CD4-positive, alpha-beta T cell treated with Interferon alpha-2 for 1 hour (primary cell): Measurements from ENCODE around the gene MAP4K5.

Experiments
- DNase-seq, 2 donors: peaks; one replicate each; pipeline ENCODE4 v3.0.0-alpha.2; 2020 to 2022

The MAP4K5 gene

DNA sequence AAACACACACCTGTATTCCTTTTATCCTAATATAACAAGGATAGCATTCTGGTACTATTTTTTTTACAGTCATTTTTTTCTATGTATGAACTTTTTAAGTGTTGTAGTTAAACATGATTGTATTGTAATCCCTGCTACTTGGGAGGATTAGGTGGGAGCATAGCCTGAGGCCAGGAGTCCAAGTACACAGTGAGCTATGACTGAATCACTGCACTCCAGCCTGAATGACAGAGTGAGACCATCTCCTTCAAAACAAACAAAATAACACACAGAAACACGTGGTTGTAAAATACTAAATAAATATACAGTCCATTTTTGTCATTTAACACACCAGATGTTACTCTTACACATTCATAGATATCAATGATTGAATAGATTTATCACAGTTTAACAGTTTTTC is 56.9 kb downstream of the MAP4K5 start:
- DNase-seq: no peak

- no peak for DNase-seq
Measured at GRCh38 chr14:50471838-50472465, 60.4 kb downstream of the MAP4K5 start.

DNA sequence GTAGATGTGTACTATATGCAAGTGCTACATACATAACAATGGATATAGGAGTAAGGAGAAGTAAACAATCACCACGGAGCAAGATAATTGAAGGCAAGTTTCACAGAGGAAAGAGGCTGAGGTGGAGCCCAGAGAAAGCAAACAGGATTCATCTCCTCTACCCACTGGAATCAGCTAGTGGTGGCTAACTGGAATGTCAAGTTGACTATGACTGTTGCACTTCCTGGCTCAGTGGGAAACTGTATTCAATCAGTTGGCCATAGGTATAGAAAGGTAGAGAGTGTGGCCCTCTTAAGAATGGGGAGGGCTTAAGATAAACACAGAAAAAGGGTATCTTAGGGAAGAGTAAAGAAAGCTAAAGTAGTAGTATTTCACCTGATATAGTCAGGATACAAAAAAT is 62.4 kb downstream of the MAP4K5 start:
- no peak for DNase-seq

GRCh38 chr14:50462111-50462510 is 70.3 kb downstream of the MAP4K5 start:
- no peak for DNase-seq

GRCh38 chr14:50453869-50454268 is 78.5 kb downstream of the MAP4K5 start:
- DNase-seq: no peak

DNA sequence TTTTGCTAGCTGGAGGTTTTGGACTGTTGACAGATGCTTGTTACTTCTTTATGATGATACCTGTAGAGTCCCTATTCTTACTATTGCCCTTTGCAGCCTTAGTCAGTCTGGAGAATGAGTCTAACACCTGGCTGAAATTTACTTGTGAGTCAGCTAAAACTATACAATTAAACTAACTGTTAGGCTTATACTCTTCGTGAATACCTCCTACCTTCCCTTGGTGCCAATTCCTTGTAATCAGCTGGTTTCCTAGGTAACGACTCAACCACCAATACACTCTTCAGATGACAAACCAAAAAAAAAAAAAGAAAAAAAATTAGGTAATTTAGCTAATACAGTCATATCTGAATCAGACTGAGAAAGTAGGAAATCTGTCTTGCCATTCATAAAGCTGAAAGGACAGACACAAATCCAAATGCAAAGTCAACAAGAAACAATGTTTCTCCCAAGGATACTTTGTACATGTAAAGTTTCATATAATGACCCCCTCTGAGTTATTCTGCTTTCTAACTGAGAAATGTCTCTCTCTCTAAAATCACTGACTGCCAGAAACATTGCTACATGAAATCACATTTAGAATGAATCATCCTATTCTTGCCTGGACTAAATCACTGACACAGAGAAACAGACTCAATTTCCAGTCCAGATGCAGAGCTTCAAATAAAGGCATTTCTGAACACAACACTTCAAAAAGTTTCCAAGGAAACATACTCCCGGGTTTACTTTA is 79.2 kb downstream of the MAP4K5 start:
- DNase-seq: no peak

DNA sequence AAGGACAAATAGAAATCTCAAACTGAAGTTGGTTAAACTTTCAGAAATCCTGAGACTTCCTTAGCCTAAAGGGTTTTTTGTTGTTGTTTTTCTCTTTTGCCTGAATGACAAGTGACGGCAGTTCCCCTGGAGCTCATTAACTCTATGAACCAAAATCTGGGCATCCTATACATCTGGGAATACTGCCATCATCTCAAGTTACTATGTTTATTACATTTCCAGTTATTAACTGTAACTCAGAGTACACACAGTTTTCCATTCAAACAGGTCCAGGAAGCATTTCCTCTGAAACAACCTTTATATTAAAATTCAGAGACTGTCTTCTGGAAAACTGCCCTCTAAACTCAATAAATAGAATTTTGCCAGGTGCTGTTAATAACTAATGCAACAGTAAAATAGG is 80.1 kb downstream of the MAP4K5 start:
- DNase-seq: no peak

DNA sequence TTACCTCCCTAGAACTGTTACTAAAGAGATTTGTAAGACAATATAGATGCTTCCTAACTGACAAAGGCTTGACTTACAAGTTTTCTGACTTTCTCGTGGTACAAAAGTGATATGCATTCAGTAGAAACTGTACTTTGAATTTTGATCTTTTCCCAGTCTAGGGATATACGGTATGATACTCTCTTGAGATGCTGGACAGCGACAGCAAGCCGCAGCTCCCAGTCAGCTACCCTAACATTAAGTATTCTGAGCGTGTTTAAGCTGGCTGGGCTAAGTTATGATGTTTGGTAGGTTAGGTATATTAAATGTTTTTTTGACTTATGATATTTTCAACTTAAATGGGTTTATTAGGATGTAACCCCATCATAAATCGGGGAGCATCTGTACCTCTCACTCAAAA is 80.5 kb downstream of the MAP4K5 start:
- no peak for DNase-seq

DNA sequence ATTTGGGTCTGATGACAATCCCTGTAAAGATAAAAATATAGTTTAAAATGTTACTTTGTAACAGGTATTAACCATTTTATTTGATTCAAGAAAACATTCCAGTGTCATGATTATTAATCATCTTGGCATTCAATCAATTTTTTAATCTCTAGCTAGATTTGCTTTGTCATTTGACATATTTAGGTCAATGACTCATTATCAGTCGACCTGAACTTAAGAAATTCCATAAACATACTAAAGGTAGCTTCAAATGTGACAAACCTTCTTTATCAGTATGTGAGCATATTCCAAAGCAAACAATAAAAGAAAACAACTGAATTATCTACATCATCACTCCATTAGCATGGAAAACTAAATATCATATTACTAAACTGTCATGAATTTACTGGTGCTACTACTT is 84.9 kb downstream of the MAP4K5 start:
- no peak for DNase-seq

DNA sequence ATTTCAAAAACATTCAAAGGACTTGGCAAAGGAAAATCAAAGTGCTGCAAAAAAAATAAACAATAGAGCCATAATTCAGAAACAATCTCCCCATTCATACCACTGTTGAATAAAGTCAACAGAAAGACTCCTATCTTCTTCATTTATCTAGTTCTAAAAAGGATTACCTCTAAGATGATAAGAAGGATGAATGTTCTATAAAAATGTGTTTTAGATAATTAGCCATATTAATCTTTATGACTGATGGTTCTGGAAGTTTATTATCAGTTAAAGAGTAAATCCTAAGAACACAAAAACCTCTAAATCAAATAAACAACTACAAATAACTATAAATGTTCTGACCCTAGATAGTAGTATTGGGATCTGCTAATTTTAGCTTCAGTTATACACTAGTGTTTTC is 97.8 kb downstream of the MAP4K5 start:
- no peak for DNase-seq

DNA sequence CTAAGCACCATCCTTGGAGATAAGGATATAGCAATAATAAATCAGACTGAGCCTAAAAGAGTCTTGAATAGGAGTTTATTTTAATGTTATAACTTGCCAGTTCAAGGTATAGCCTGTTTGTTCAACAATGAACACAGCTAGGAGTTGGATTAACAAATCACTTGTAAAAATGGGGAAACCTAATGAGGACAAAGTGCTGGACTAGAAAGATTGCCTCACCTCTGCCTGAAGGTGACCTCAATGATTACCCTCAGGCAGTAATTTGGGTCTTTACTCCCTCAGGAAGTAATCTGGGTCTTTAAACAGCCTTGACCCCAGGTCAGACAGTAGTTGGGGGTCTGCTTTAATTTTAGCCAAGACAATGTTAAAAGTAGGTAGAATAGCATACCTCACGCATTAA is 100.2 kb downstream of the MAP4K5 start:
- no peak for DNase-seq

- no peak for DNase-seq
Measured at GRCh38 chr14:50425816-50426215, 106.6 kb downstream of the MAP4K5 start.

DNA sequence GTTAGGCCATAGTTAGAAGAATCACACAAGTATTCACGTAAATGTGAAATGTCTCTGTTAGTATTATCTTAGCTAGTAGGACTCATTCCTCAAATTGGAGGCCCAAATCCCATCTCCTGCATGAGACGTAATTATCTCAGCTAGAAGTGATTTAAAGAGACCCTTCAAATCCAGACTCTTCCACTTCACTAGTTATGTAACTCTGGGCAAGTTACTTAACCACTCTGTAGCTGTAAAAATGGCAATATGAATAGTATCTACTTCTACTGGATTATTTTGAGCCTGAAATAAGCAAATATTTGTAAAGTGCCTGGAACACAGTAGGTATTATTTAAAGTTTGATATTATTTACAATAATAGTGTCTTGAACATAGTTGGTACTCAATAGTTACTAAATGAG is 107.3 kb downstream of the MAP4K5 start:
- DNase-seq: no peak

DNA sequence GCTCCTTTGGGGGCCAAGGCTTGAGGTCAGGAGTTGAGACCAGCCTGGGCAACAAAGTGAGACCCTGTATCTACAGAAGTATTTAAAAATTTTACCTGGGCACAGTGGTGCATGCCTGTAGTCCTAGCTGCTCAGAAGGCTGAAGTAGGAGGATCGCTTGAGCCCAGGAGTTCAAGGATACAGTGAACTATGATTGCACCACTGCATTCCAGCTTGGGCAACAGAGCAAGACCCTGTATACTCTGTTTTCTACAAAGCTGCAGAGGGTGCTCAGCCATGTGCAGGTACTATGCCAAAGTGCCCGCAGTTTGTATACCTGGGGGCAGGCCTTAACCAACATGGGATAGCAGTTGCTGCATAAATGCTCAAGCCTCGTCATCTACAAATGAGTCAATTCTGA is 108.8 kb downstream of the MAP4K5 start:
- no peak for DNase-seq

DNA sequence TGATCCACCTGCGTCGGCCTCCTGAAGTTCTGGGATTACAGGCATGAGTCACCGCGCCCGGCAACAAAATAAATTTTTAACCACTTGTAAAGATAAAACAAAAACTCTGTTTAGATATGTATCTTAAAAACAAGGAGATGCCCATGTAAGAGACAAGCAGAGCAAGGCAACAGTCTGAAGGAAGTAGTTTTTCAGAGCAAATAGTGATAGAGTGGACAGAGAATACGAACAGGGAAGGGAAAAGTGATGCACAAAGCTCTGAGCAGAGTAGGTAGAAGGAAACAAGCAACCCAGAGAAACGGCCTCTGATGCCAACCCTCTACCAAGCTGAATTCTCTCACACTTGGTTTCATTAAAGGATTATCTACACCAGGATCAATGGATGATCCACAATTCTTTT is 110.9 kb downstream of the MAP4K5 start:
- no peak for DNase-seq

GRCh38 chr14:50417853-50418252 is 114.5 kb downstream of the MAP4K5 start:
- no peak for DNase-seq

- no peak for DNase-seq
Measured at GRCh38 chr14:50410921-50411320, 121.4 kb downstream of the MAP4K5 start.

DNA sequence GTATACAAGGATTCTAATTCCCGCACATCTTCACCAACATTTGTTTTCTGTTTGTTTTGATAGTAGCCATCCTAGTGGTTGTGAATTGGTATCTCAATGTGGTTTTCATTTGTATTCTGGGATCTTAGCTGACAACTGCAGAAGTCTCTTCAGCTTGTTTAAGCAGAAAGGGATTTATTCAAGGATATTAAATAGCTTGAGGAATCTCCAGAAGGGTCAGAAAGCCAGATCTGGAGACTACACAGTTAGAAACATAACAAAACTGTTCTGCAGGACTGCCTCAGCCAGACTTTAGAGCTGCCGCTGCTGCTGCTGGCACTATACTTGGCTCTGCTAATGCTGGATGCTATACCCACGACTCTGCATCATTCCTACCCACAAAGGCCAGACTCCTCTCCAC is 122.3 kb downstream of the MAP4K5 start:
- DNase-seq: no peak

- no peak for DNase-seq
Measured at GRCh38 chr14:50407111-50407812, 125.1 kb downstream of the MAP4K5 start.

GRCh38 chr14:50403419-50403818 is 128.9 kb downstream of the MAP4K5 start:
- DNase-seq: no peak

GRCh38 chr14:50402965-50403364 is 129.4 kb downstream of the MAP4K5 start:
- no peak for DNase-seq

DNA sequence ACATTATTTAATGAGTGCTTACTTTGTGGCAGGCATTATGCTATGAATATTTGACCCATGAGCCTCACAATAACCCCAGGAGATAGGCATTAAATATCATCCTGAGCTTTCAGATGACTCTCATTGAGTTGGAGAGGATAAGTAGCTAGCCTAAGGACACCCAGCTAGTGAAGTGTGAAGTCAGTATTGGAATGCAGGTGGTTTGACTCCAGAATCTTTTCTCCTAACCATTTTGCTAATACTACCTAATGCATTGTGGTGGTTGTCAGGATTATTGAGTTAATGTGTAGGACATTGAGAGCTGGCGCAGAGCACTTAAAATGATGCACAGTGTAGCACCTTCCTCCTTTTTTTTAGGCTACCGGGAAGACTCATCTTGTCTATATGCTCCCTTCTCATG is 131.9 kb downstream of the MAP4K5 start:
- DNase-seq: no peak

- no peak for DNase-seq
Measured at GRCh38 chr14:50399251-50400032, 132.9 kb downstream of the MAP4K5 start.

- no peak for DNase-seq
Measured at GRCh38 chr14:50398189-50398580, 134.2 kb downstream of the MAP4K5 start.
